Naive thymus-derived CD4-positive, alpha-beta T cell (primary cell): Measurements from ENCODE around the gene SPAG16. TPM values are rescaled to one million over a fixed set of nuclear protein-coding genes. Genes with fewer than 3 reads are reported as not detected.

Source experiments
- ATAC-seq: fragments of 150-1000 bp; cut with Tn5 transposase; 2 replicates; pipeline ENCODE4 v1.10.0; 2021; ENCODE audit warnings: mild to moderate bottlenecking, moderate library complexity
- CTCF ChIA-PET: fragments of 350-600 bp; sonication (Branson Sonifier 250); formaldehyde crosslinking; loops from one replicate; lab custom pipeline; 2021; ENCODE audit warnings: antibody characterized with exemption; lab: Charles Lee
- POLR2A ChIA-PET: fragments of 350-600 bp; sonication (Branson Sonifier 250); formaldehyde crosslinking; loops from one replicate; lab custom pipeline; 2021; ENCODE audit warnings: antibody characterized with exemption, inconsistent platforms; lab: Charles Lee
- DNase-seq, 9 donors: peaks; one replicate each; pipeline versions ENCODE4 v3.0.0 to v3.0.0-alpha.2; 2020 to 2022; ENCODE audit warnings: mixed read lengths in 1 of 9
- H3K27ac ChIP-seq: one replicate; pipeline ENCODE4 v1.7.0; 2013; ENCODE audit warnings: mild to moderate bottlenecking, low read depth, low read length, moderate library complexity
- H3K27me3 ChIP-seq, 2 donors: one replicate each; pipeline ENCODE4 v1.7.0; 2013; ENCODE audit warnings: low read length in 2 of 2, mild to moderate bottlenecking in 2 of 2, moderate library complexity in 2 of 2; ENCODE audit not compliant: control insufficient read depth in 2 of 2, insufficient read depth in 2 of 2
- H3K36me3 ChIP-seq, 3 experiments: 1 replicate in 2 of 3; 2 replicates in 1 of 3; pipeline ENCODE4 v1.7.0; 2013; ENCODE audit warnings: low read length in 3 of 3, mild to moderate bottlenecking in 3 of 3, moderate library complexity in 1 of 3; ENCODE audit not compliant: insufficient read depth in 3 of 3, control insufficient read depth in 2 of 3
- H3K4me1 ChIP-seq, 2 donors: one replicate each; pipeline ENCODE4 v1.7.0; 2013; ENCODE audit warnings: low read length in 2 of 2, mild to moderate bottlenecking in 2 of 2, moderate library complexity in 1 of 2; ENCODE audit not compliant: control insufficient read depth in 2 of 2, insufficient read depth in 2 of 2
- H3K4me3 ChIP-seq: 2 replicates; pipeline ENCODE4 v1.7.0; 2013; ENCODE audit warnings: mild to moderate bottlenecking, low read length
- H3K9me3 ChIP-seq, 3 experiments: 1 replicate in 2 of 3; 2 replicates in 1 of 3; pipeline ENCODE4 v1.7.0; 2013; ENCODE audit warnings: low read length in 3 of 3; ENCODE audit not compliant: control insufficient read depth in 2 of 3
- H3K27ac Mint-ChIP-seq, 9 donors: one replicate each; pipeline ENCODE4 v1.8.0; 2020 to 2022; ENCODE audit warnings: mixed read lengths in 9 of 9, mild to moderate bottlenecking in 8 of 9, moderate library complexity in 5 of 9, inconsistent platforms in 2 of 9
- H3K27me3 Mint-ChIP-seq, 5 donors: one replicate each; pipeline ENCODE4 v1.8.0; 2021 to 2022; ENCODE audit warnings: mixed read lengths in 5 of 5, mild to moderate bottlenecking in 1 of 5
- H3K36me3 Mint-ChIP-seq, 5 donors: one replicate each; pipeline ENCODE4 v1.8.0; 2020 to 2022; ENCODE audit warnings: mixed read lengths in 5 of 5, mild to moderate bottlenecking in 3 of 5, inconsistent platforms in 1 of 5
- H3K4me1 Mint-ChIP-seq, 7 donors: one replicate each; pipeline ENCODE4 v1.8.0; 2020 to 2022; ENCODE audit warnings: mixed read lengths in 7 of 7, mild to moderate bottlenecking in 3 of 7, inconsistent platforms in 1 of 7
- H3K4me3 Mint-ChIP-seq, 10 donors: one replicate each; pipeline ENCODE4 v1.8.0; 2020 to 2022; ENCODE audit warnings: mild to moderate bottlenecking in 10 of 10, mixed read lengths in 10 of 10, moderate library complexity in 6 of 10, inconsistent platforms in 2 of 10
- H3K9me3 Mint-ChIP-seq, 11 donors: one replicate each; pipeline ENCODE4 v1.8.0; 2020 to 2022; ENCODE audit warnings: mixed read lengths in 11 of 11, mild to moderate bottlenecking in 4 of 11, inconsistent platforms in 1 of 11, moderate library complexity in 1 of 11
- intact Hi-C, 2 donors: fragments of 100-400 bp; cut with micrococcal nuclease; formaldehyde crosslinking; loops; one replicate each; pipeline ENCODE4 v1.15.1; 2023
- polyA plus RNA-seq, 2 donors: library from polyadenylated mRNA; unstranded; fragments of 300-500 nt; fragmentation: Illumina TruSeq; gene quantifications; one replicate each; pipeline ENCODE4 v1.2.3, GENCODE V29; 2021
- total RNA-seq, 6 experiments: library from RNA in 5 of 6; stranded (reverse) in 5 of 6; gene quantifications; 1 replicate in 5 of 6; 2 replicates in 1 of 6; pipeline ENCODE4 v1.2.3 and lab custom pipeline; 2021 to 2026

Gene SPAG16
- total and polyA plus RNA-seq, 7 experiments from 2014 or later = 4.7 to 20.2 (median 7.4) TPM

GRCh38 chr2:214367171-214367570, 1082.9 kb downstream of the SPAG16 start:
- ChIA-PET POLR2A (no interaction called here), CTCF (no interaction called here)
- H3K9me3 Mint-ChIP-seq = no peaks in the 10 kb centered on the region
- Histone ChIP-seq H3K27ac (no peak overlapping the region), H3K36me3 (no peaks in the 10 kb centered on the region), H3K4me3 (no peak overlapping the region), H3K9me3 (no peaks in the 10 kb centered on the region), H3K27me3 (no peaks in the 10 kb centered on the region), H3K4me1 (no peaks in the 10 kb centered on the region)
- H3K36me3 Mint-ChIP-seq = no peaks in the 10 kb centered on the region
- H3K27ac Mint-ChIP-seq = no peak overlapping the region
- peaks cover 0 to 7% (median 3%) of the 10 kb centered on the region in 5 donors for H3K27me3 Mint-ChIP-seq
- intact Hi-C loops = no loop called here
- no peak for ATAC-seq
- no peak for DNase-seq
- no peak overlapping the region for H3K4me3 Mint-ChIP-seq
- no peaks in the 10 kb centered on the region for H3K4me1 Mint-ChIP-seq

- intact Hi-C loops = no loop called here
- Histone ChIP-seq H3K4me1 (no peaks in the 10 kb centered on the region), H3K27me3 (no peaks in the 10 kb centered on the region), H3K4me3 (no peak overlapping the region), H3K9me3 (no peaks in the 10 kb centered on the region), H3K27ac (no peak overlapping the region), H3K36me3 (no peaks in the 10 kb centered on the region)
- Mint-ChIP-seq H3K36me3 (no peaks in the 10 kb centered on the region), H3K4me3 (no peak overlapping the region), H3K27ac (no peak overlapping the region), H3K27me3 (peaks cover 0 to 4% (median 0%) of the 10 kb centered on the region in 5 donors), H3K9me3 (peaks cover 0 to 6% (median 0%) of the 10 kb centered on the region in 11 donors), H3K4me1 (no peaks in the 10 kb centered on the region)
- ATAC-seq (no peak), DNase-seq (no peak)
- POLR2A ChIA-PET = no interaction called here
- CTCF ChIA-PET = no interaction called here
These were observed 1092.5 kb downstream of the SPAG16 start for GRCh38 chr2:214376618-214377285.

DNA sequence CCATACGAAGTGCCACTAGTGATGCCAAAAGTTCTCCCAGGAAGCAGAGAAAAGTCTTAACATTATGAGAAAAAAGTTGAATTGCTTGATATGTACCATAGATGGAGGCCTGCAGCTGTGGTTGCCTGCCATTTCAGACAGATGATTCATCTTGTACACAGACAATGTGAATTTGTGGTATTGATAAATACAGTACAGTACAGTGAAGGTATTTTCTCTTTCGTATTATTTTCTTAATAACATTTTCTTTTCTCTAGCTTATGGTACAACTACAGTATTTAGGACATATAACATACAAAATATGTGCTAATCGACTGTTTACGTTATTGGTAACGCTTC, 1093.0 kb downstream of the SPAG16 start:
- no peaks in the 10 kb centered on the region for H3K4me1 Mint-ChIP-seq
- peaks cover 0 to 6% (median 0%) of the 10 kb centered on the region in 11 donors for H3K9me3 Mint-ChIP-seq
- ChIA-PET POLR2A (no interaction called here), CTCF (no interaction called here)
- no peak overlapping the region for H3K4me3 Mint-ChIP-seq
- ATAC-seq (no peak), DNase-seq (no peak)
- no peaks in the 10 kb centered on the region for H3K36me3 Mint-ChIP-seq
- H3K9me3 ChIP-seq = no peaks in the 10 kb centered on the region
- no peak overlapping the region for H3K4me3 ChIP-seq
- no peaks in the 10 kb centered on the region for H3K36me3 ChIP-seq
- H3K4me1 ChIP-seq = no peaks in the 10 kb centered on the region
- no peaks in the 10 kb centered on the region for H3K27me3 ChIP-seq
- H3K27ac Mint-ChIP-seq = no peak overlapping the region
- no peaks in the 10 kb centered on the region for H3K27me3 Mint-ChIP-seq
- H3K27ac ChIP-seq = no peak overlapping the region
- intact Hi-C loops = no loop called here

DNA sequence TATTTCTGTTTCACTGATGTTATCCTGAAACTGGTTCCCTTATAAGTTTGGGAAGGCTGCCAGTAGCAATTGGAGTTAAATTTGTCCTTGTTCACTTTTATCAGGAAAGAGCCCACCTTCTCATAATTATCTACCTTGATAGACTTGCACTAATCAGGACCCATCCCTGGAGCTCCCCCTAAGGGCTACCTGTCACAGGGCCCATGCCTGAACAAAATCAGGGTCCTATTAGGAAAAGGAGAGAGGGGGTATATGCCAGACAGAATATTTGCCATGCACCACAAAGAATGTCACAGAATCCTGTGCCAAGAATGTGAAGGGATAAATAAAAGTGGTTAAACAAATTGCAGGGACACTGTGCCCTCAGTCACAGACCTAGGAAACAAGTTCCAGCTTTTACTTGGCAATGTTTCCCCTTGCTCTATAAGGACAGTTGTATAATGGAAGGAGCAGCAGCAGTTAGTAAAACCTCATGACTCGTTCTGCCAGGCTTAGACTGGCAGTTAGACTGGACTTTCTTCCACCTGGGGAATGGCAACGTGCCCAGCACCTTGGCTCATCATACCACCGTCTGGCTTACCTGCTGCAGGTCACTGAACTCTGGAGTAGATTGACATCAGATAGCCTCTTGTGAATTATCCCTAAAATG, 1094.3 kb downstream of the SPAG16 start:
- H3K4me1 Mint-ChIP-seq = no peaks in the 10 kb centered on the region
- no peak overlapping the region for H3K27ac Mint-ChIP-seq
- H3K27me3 Mint-ChIP-seq = no peaks in the 10 kb centered on the region
- CTCF ChIA-PET = no interaction called here
- H3K4me3 ChIP-seq = no peak overlapping the region
- no peaks in the 10 kb centered on the region for H3K4me1 ChIP-seq
- H3K27ac ChIP-seq = no peak overlapping the region
- POLR2A ChIA-PET = no interaction called here
- intact Hi-C loops = no loop called here
- H3K27me3 ChIP-seq = no peaks in the 10 kb centered on the region
- no peaks in the 10 kb centered on the region for H3K36me3 ChIP-seq
- no peaks in the 10 kb centered on the region for H3K36me3 Mint-ChIP-seq
- H3K4me3 Mint-ChIP-seq = no peak overlapping the region
- ATAC-seq = no peak
- no peaks in the 10 kb centered on the region for H3K9me3 ChIP-seq
- H3K9me3 Mint-ChIP-seq = peaks cover 0 to 6% (median 0%) of the 10 kb centered on the region in 11 donors
- DNase-seq = no peak

DNA sequence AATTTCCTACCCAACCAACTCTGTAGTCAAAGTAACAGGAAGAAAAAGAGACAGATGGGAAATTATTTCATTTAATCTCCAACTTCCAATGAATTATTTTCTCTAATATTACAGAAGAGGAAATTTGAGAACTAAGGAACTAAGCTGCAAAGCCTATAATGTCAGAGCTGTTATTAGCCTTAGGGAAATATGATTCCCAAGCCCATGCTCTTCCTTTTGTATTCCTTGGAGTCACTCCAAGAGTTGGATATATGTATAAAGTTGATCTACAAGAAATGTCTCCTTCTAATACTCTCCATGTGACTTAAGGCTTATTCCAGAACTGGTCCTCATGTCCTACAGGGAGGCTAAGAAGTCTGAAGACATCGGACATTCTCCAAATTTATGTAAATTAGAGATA, 1095.0 kb downstream of the SPAG16 start:
- no peaks in the 10 kb centered on the region for H3K4me1 ChIP-seq

DNA sequence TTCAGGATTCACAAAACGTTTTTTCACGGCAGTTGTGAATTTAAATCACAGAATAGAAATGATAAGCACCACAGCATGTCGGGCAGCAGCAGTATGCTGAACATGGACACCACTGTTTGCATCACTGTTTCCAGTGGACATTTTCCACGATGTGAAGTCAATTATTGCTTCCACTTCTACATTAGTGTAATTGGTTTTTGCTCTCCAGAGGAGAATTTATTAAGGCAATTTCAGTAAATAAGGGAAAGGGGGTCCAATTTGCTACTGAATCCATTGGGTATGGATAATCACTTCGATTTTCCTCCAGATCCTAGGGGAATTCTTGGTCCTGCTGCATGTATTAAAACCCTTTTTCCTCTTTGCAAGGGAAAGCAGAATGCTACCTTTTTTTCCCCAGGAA, 1096.4 kb downstream of the SPAG16 start:
- Histone ChIP-seq H3K4me1 (no peaks in the 10 kb centered on the region), H3K27ac (no peak overlapping the region), H3K36me3 (no peaks in the 10 kb centered on the region), H3K27me3 (no peaks in the 10 kb centered on the region), H3K9me3 (no peaks in the 10 kb centered on the region), H3K4me3 (no peak overlapping the region)
- ChIA-PET POLR2A (no interaction called here), CTCF (no interaction called here)
- Mint-ChIP-seq H3K36me3 (no peaks in the 10 kb centered on the region), H3K4me1 (no peaks in the 10 kb centered on the region), H3K9me3 (peaks cover 0 to 6% (median 0%) of the 10 kb centered on the region in 11 donors), H3K4me3 (no peak overlapping the region), H3K27ac (no peak overlapping the region), H3K27me3 (no peaks in the 10 kb centered on the region)
- DNase-seq (no peak), ATAC-seq (no peak)
- intact Hi-C loops = no loop called here

More for the DNA sequence above, 1095.0 kb downstream of the SPAG16 start:
- CTCF ChIA-PET = no interaction called here
- intact Hi-C loops = no loop called here
- Mint-ChIP-seq H3K27ac (no peak overlapping the region), H3K27me3 (no peaks in the 10 kb centered on the region), H3K36me3 (no peaks in the 10 kb centered on the region), H3K4me3 (no peak overlapping the region), H3K4me1 (no peaks in the 10 kb centered on the region), H3K9me3 (peaks cover 0 to 6% (median 0%) of the 10 kb centered on the region in 11 donors)
- DNase-seq = no peak
- H3K27ac ChIP-seq = no peak overlapping the region
- H3K27me3 ChIP-seq = no peaks in the 10 kb centered on the region
- H3K36me3 ChIP-seq = no peaks in the 10 kb centered on the region
- no peaks in the 10 kb centered on the region for H3K9me3 ChIP-seq
- POLR2A ChIA-PET = no interaction called here
- no peak overlapping the region for H3K4me3 ChIP-seq
- ATAC-seq = no peak

- Mint-ChIP-seq H3K9me3 (peaks cover 0 to 3% (median 0%) of the 10 kb centered on the region in 11 donors), H3K27me3 (no peaks in the 10 kb centered on the region), H3K4me1 (no peaks in the 10 kb centered on the region), H3K36me3 (no peaks in the 10 kb centered on the region), H3K27ac (no peak overlapping the region), H3K4me3 (no peak overlapping the region)
- no peaks in the 10 kb centered on the region for H3K4me1 ChIP-seq
- no peak overlapping the region for H3K4me3 ChIP-seq
- ChIA-PET CTCF (no interaction called here), POLR2A (no interaction called here)
- no peaks in the 10 kb centered on the region for H3K9me3 ChIP-seq
- no peak for ATAC-seq
- no peaks in the 10 kb centered on the region for H3K27me3 ChIP-seq
- intact Hi-C loops = no loop called here
- H3K36me3 ChIP-seq = no peaks in the 10 kb centered on the region
- no peak for DNase-seq
- H3K27ac ChIP-seq = no peak overlapping the region
These were observed 1098.0 kb downstream of the SPAG16 start for GRCh38 chr2:214382229-214382628.
